Umbilical cord (tissue), 2 donors: ENCODE results near the gene MED13L. TPM values are rescaled to one million over a fixed set of nuclear protein-coding genes. Genes with fewer than 3 reads are reported as not detected.
A peak's percentile ranks its signal among the peaks of the same experiment; 100 is the strongest.

Experiments
- DNase-seq: peaks from one replicate; pipeline ENCODE4 v3.0.0-alpha.2; 2015; ENCODE audit warnings: low spot score
- total RNA-seq: library from RNA; depleted of rRNA; stranded (reverse); fragments of >200 nt; gene quantifications from one replicate; pipeline ENCODE4 v1.2.3, GENCODE V29; 2014; ENCODE audit warnings: low replicate concordance; ENCODE audit not compliant: insufficient read depth

The MED13L gene
- total RNA-seq, 1 donor from 2014 or later, result 285 TPM

DNA sequence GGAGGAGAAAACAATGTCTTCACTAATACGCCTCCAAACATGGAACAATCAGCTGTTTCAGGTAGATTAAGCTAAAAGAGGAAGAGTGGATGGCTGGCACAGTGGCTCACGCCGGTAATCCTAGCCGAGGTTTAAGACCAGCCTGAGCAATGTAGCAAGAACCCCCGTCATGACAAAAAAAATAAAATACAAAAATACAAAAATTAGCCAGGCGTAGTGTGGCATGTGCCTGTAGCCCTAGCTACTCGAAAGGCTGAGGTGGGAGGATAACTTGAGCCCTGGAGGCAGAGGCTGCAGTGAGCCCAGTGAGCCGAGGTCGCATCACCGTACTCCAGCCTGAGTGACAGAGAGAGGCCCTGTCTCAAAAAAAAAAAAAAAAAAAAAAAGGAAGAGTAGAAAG, 1.2 kb upstream of the MED13L start:
- no peak for DNase-seq

DNA sequence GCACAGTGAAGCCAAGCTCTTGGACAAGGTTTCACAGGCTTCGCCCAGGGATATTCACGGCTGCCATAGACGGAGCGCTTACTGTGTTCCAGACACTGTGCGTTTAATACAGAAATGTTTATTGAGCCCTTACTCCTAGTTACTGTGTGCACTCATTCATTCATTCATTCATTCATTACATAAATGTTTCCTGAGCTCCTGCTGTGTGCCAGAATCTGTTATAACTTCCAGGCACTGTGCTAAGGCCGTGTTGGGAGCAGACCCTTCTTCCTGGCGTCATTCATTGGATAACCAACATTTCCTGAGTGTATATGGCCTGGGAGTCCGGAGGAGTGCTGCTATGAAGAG, 760 bp upstream of the MED13L start:
- no peak for DNase-seq

DNA sequence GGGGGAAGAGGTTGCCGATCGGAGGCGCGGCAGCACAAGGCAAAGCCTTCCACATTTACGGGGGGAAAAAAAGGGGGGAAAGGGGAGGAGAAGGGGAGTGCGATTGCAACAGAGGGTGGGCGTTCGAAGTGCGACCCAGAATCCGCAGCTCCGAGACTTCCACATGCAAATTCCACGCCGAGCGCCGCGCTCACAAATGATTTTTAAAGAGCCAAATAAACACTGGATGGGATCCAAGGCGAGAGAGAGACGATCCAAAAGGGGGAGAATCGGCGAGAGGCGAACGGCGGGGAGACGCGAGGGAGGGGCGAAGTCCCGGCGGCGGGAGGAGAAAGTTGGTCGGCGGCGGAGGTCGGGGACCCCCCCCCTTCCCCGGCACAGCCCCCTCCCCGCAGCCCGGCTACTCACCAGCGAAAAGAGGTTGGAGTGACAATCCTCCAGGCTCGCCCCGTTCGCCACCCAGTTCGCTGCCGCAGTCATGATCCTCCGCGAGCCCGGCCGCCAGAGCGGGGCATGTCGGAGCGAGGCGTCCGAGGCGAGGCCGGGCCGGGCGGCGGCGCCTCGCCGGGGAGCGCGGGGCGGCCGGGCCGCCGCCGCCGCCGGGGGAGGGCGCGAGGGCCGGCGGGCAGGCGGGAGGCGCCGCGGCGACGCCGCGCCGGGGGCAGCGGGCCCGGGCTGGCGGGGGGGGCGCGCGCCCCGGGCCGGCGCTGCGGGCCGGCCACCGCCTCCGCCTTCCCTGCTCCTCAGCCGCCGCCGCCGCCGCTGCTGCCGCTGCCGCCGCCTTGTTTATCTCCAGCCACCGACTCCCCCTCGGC, 634 bp downstream of the MED13L start:
- peak; percentile 79 for DNase-seq

DNA sequence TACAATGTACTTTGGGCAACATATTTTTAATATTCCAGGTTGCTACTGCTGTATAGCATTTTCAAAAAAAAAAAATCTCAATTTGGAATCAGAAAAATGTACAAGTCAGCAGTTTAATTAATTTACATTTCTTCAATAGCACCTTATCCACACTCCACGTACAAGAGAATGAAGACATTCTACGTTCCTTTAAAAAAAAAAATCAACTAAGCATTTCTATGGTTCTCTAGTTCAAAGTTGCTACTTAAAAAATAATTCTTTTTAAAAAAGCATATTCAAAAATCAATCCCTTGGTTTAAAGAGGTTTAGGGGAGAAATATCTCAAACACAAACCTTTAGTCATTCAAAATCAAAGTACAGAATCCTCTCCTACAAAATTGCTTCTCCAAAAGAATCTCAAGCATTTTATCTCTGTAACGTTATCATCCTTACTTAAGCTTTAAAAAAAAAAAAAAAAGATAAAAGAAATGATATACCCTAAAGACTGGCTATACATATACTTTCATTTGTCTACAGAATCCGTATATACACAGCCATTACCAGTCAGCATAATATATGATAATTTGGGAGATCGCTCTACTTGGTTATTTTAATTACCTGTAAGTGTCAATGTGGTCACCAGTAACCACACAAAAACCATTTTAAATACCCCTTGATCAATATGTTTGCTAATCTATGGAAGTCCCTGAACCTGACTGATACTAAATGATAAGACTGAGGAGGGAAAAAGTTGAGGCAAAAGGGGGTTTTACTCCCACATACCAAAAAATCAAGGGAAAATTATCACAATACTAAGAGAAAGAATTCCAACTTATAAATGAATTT, 2.7 kb downstream of the MED13L start:
- peak; percentile 35 for DNase-seq

DNA sequence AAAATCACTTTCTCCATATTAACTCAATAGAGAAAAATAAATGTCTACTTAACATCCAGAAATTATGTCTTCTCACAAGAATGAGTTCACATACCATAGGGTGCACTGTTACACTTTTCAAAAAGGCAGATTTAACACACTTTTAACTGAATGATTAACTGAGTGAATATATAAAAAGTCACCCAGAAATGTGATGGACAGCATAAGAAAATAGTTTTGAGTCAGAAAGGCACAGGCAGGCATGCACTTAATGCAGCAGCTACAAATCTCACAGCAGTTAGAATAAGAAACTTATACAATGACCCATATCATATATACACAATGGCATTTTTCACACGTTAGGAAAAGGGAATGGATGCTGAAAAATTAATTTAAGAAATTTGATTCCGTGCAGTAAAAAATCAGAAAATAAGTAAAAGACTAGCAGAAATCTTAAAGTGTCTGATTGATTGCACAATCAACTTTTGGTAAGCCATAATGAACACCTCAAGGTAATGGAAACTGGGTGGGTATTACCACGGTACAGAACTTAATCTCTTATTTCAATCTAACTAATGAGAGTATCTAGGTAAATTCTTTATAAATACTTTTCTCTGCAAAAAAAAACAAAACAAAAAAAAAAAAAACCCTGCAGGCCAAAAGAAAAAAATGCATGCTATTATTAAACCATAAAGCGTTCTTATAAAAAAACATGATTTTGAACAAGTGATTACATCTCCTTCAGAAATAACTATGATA, 3.5 kb downstream of the MED13L start:
- DNase-seq, result no peak

DNA sequence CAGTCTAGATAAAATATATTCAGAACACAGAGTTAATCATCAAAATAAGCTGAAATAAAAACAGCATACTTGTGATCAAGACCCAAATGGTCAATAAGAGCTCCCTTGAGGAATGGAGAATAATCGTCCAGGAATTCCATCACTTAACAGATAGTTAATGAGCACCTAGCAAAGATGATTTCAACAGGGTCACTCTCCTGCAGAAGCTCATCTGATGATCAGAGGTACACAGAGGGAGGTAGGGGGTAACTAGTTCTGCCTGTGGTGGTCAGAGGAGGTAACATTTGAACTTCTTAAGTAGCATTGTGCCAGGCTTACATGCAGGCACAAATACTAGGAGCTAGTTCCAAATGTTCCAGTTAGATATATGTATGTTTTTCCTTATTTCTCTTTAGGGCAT, 9.5 kb downstream of the MED13L start:
- DNase-seq, result no peak

DNA sequence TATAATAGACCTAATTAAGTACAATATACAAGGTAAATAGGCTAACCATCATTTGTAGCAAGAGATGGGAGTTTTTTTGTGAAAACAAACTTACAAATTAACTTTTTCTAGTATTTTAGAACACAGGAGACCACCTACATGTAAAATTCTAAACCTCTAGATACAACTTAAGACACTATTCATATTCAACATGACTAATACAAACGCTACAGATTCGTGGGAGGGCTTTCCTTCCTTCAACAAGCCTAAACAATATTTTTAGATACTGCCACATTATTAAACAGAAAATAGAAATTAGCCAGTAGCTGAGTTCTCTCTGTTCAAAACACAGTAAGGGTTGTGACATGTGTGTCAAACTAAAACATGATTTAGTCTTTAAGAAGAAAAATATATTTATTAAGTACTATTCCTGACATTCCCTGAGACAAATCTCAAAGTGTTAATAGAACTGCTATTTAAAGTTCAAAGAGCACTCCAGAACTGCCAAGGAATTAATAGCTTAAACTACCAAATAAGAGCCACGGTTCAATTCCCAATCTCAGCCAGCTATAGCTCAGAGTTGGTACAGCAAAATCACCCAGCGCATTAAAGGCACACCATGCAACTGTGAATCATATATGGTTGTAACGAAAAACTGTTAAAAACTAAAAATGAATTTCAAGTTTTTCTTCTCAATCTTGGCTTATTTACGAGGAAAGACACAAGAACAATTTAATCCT, 10.7 kb downstream of the MED13L start:
- no peak for DNase-seq

DNA sequence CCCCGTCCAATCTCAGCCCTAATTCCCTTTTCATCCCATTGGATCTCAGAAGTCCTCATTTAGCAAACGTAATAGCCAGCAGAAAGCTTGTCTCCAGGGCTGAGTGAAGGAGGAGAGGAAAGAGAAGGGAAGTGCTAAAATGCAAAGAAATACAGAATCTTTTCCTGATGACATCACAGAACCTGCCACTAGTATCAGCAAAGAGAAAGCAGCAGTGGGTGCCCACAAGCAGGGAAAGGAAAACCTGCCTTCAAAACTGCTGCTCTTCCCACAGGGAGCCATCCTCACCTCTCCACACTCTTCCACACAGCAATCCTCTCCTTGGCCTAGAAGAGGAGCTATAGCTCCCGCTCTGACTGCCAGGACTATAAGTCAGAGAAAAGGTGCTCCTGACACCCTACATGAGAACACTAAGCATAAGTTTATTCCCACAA, 11.3 kb downstream of the MED13L start:
- peak; percentile 21 for DNase-seq

DNA sequence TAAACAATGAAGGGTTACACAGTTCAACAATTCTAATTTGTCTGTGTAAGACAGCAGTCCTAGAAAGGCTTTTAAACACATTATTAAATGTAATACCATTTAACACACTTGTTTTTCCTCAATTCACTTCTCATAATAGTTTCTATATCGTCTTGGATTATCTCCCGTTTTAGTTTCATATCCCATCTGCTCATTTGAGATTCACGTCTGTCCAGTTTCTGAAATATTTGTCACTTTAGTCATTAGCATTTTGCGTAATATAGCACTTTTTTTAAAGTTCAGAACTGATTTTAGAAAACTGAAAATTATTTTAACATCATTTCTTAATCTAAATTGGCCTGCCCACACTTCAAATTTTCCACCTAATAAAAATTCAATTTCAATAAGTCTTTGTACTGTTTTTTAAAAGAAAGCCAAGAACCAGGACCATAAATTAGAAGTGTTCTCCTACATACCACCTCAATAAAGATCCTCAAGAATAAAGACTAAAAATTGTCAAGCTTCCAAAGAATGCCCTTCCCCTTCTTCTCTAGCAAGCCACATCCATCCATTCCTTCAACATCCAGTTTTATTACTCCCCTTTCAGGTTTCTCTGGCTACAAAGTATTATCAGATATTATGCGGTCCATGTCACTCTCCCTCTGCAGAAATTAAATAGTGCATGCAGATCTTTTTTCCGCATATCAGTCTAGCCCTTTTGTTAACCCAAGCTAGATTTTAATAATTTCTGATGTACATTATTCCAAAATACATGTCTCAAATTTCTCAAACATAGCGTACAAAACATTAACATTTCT, 11.9 kb downstream of the MED13L start:
- DNase-seq, result no peak

DNA sequence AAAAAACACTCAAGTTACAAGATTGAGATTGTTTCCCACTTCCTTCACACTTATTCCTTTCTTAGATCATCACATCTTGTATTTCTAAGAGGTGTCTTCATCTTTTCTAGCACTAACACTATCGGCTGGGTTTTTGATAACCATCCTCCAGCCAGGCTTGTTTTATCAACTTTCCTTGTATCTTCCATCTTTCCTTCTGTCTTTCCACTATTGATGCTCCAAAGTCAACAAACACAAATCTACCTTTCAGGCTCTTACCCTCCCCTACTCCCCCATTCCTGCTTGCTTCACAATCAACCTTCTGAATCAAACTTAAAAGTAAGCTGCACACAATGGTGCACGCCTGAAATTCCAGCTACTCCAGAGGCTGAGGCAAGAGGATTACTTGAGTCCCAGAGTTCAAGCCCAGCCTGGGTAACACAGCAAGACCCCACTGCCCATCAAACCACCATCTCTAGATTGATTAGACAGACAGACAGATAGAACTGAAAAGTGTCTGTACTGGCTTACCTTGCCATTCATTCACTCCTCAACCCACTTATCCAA, 12.9 kb downstream of the MED13L start:
- DNase-seq, result no peak

DNA sequence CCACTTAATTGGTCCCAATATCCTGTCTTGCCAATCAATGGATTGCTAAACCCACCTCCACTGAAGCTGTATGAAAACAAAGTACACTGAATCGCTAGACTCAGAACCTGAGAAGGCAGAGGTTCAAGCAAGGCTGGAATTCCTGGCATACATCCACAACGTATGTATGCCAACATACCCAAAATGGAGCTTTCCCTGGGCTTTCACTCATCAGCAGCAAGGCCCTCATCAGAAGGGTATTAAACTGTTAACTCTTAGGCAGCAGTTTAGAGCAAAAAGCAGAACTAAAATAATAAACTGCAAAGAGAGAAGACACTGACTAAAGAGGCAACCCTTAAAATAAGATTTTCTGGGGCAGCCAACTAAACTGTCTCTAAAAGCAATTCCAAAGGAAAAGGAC, 13.6 kb downstream of the MED13L start:
- peak; percentile 20 for DNase-seq

DNA sequence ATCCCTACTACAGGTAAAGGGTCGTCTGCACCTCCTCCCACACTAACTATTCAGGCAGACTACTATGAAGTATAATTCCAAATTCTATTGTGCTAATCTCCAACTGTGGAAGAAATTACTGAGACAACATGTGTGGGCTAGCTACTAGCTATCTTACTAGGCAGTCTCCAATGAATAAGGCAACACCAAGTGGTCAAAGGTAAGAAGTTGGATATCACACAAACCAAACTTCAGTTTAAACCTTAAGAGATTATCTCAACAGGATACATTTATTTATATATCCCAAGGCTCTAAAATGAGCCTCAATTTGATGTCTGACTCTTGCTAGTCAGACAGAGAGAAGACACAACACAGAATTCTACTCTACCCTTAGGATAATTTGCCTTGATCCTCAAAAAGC, 14.1 kb downstream of the MED13L start:
- no peak for DNase-seq

DNA sequence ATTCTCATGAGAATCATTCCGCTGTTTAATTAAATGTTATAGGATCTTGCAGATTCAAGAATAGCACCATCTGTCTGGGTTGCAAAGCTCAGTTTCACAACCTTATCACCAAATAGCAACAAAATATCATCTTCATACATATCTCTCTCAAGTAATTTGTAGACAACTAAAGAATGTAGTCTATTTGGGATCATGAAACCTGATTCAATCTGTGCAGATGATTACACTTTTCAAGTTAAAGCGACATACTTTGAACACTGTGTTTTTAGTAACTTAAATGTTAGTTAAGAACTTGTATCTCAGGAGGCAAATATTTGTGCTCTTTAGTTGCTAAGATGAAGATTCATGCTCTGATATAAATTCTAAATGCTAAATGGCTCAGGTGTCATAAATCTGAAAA, 14.8 kb downstream of the MED13L start:
- no peak for DNase-seq

DNA sequence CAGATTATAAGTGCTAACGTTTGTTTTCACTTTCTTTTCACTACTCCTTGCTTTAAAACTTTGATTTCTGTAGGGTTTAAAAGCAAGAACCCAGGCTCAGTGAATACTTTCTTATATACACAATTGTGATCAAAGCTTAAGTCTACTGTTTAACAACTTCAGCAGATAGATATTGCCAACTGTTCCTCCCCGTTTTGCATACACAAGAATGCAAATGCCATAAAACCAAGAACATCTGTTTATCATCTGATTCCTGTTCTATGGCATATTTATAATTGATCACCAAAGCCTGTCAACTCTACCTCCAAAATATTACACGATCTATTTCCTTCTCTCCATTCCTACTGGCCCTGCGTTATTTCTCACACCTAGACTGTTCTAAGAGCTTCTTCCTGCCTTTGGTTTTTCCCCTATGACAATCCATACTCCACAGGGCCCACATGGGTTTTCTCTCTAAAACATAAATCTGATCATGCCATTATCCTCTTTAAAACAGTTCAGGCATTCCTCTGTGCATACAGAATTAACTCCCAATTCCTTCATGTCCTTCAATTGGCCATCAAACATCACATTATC, 15.9 kb downstream of the MED13L start:
- DNase-seq, result no peak

DNA sequence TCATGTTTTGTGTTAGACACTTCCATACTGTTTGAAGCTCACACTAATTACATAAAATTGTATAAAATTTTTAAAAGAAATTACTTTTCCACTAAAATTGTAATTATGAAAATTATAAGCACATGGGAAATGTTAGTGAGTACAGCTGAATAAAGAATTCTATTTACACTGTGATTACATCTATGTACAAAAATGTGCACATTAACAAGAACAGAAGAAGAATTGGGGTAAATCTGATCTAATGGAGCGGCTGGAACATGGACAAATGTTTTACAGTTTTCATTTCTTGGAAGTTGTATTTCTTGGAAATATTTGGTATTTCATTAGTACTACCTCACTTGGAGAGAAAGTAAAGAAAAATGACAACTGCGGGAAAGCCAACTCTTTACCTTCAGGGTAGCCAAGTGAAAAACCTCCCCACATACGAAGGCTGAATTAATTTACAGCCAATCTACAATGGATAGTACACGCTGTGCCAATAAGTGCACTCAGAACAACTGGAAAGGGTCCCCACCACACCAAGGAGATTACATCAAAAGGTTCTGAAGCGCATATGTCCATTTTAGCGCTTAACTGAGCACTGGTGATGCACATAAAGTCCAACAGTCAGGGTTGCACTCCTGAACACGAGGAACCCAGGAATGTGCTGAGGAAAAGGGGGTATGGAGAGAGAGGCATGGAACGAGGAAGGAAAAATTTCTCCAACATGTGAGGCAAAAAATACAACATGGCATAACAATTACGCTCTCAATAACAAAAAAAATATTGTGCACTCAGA, 17.5 kb downstream of the MED13L start:
- no peak for DNase-seq

DNA sequence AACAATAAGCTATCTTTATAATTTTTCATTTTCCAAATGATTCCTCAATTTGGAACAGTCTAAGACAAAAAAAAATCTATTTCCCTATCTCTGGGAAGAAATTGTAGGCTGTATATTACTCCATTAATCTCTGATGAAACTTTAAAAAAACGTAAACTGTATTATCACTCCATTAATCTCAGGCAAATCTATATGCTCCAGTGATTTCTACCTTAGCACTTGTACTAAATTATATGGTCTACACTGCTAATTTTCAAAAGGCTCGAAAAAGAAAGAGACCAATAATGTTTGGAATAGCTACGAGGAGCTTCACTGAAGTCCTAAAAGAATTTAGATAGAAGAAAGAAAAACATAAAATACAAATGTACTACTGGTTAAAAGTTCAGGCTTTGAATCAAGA, 19.7 kb downstream of the MED13L start:
- no peak for DNase-seq

DNA sequence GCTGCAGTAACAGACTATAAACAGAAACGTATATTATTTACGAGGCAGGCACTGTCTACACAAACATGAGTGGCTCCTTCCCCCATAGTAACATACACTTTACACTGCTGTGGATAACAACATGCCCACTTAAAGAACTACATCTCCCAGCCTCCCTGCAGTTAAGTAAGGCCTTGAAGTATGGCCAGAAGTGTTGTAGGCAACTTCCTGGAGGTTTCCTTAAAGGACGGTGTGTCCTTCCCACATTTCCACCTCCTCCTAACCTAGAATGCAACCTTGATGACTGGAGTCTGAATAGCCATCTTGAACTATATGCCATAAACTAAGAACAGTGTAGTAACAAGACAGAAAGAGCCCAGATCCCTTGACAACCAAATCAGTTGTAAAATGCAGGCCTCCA, 20.3 kb downstream of the MED13L start:
- DNase-seq, result peak; percentile 47

DNA sequence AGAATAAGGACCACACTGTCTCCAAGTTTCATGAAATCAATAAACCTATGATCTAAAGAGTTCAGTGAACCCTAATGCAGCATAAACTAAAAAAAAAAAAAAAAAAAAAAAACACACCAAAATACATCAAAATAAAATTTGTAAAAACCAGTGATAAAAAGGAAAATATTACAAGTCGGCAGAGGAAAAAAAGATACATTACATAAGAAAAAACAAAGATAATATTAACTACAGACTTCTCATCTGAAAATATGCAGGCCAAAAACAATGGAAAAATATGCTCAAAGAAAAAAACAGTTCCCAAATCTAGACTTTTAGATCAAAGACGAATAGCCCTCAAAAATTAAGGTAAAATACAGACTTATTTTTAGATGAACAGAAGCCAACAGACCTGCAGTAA, 27.6 kb downstream of the MED13L start:
- no peak for DNase-seq

DNA sequence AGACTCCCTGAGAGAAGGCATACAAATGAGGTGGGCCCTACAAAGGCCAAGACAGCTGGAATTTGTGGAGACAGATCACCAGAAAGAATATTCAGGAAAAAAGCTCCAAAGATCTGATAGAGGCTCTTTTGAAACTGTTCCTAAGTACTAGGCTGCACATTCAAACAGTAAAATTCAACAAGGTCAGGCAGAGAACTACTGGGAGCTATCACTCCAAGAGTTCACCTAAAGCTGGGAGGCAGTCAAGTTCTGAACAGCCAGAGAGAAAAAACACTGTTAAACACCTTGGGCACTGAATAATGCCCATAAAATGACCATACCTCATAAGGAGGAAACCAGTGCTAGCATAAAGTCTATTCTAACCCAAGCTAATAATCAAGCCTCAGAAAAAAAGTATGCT, 28.6 kb downstream of the MED13L start:
- DNase-seq, result no peak
